ENCODE measurements around the gene GLB1L3.
A peak's percentile ranks its signal among the peaks of the same experiment; 100 is the strongest.

GLB1L3 gene

GRCh38 chr11:134275534-134276395 is at the start of gene GLB1L3:
TSS of gene GLB1L3 (plus strand) at chr11:134276379. CDS start at chr11:134276741, 362 bp downstream.
- Histone ChIP-seq H3K4me3 (ENCODE audit: low read length) (no peak within 1 kb of the TSS), H3K4me1 (ENCODE audit: control insufficient read depth, low read length) (no peaks in the 10 kb centered on the region), H3K27ac (ENCODE audit: low read depth, low read length) (no peak within 1 kb of the TSS), H3K4me2 (ENCODE audit: low read length) (no peak within 1 kb of the TSS), H3K36me3 (ENCODE audit: control insufficient read depth, low read length) (no peaks in the 10 kb centered on the region), H3K9me3 (ENCODE audit: control insufficient read depth, insufficient read depth, low read length) (no peaks in the 10 kb centered on the region), H3K9me2 (replicated peaks; ENCODE audit: control insufficient read depth, low read length) (no peaks in the 10 kb centered on the region), H3F3A (ENCODE audit: control insufficient read depth, insufficient read depth) (no peaks in the 10 kb centered on the region), H3K27me3 (ENCODE audit: control insufficient read depth, low read length) (peaks cover 47% of the 10 kb centered on the region), H4K20me1 (ENCODE audit: control insufficient read depth, insufficient read depth, low read depth, low read length) (no peaks in the 10 kb centered on the region), H3K79me2 (ENCODE audit: control insufficient read depth, low read length) (no peaks in the 10 kb centered on the region)
- TF ChIP-seq EZH2phosphoT487 (IDR thresholded peaks at IDR 0.05; ENCODE audit: borderline replicate concordance, low read length) (no peak), CTCF (IDR thresholded peaks at IDR 0.05; ENCODE audit: low read depth, low read length, poor library complexity, severe bottlenecking) (no peak)

- Histone ChIP-seq H3K36me3 (ENCODE audit: control insufficient read depth, low read length) (peaks cover 14% of the 10 kb centered on the region), H3K4me3 (ENCODE audit: low read length) (no peak overlapping the region), H3K27me3 (ENCODE audit: control insufficient read depth, low read length) (peaks cover 61% of the 10 kb centered on the region), H3K9me3 (ENCODE audit: control insufficient read depth, insufficient read depth, low read length) (no peaks in the 10 kb centered on the region), H3K4me1 (ENCODE audit: control insufficient read depth, low read length) (peaks cover 62% of the 10 kb centered on the region), H3F3A (ENCODE audit: control insufficient read depth, insufficient read depth) (peaks cover 3% of the 10 kb centered on the region; the same call in 1 of the 2 replicates), H4K20me1 (ENCODE audit: control insufficient read depth, insufficient read depth, low read depth, low read length) (peaks cover 65% of the 10 kb centered on the region), H3K79me2 (ENCODE audit: control insufficient read depth, low read length) (peaks cover 19% of the 10 kb centered on the region), H3K27ac (ENCODE audit: low read depth, low read length) (no peak overlapping the region), H3K9me2 (replicated peaks; ENCODE audit: control insufficient read depth, low read length) (no peaks in the 10 kb centered on the region), H3K4me2 (ENCODE audit: low read length) (no peak overlapping the region)
- TF ChIP-seq CTCF (IDR thresholded peaks at IDR 0.05; ENCODE audit: low read depth, low read length, poor library complexity, severe bottlenecking): no peak
- no peak for TF ChIP-seq EZH2phosphoT487 (IDR thresholded peaks at IDR 0.05; ENCODE audit: borderline replicate concordance, low read length)
These were observed 49.3 kb upstream of the GLB1L3 start for GRCh38 chr11:134226806-134227325.

- Histone ChIP-seq H3K27me3 (ENCODE audit: control insufficient read depth, low read length) (peaks cover 74% of the 10 kb centered on the region), H4K20me1 (ENCODE audit: control insufficient read depth, insufficient read depth, low read depth, low read length) (peaks cover 61% of the 10 kb centered on the region), H3K4me1 (ENCODE audit: control insufficient read depth, low read length) (peaks cover 48% of the 10 kb centered on the region), H3K36me3 (ENCODE audit: control insufficient read depth, low read length) (no peaks in the 10 kb centered on the region), H3K9me2 (replicated peaks; ENCODE audit: control insufficient read depth, low read length) (no peaks in the 10 kb centered on the region), H3K4me3 (ENCODE audit: low read length) (no peak overlapping the region), H3F3A (ENCODE audit: control insufficient read depth, insufficient read depth) (peaks cover 3% of the 10 kb centered on the region; the same call in 1 of the 2 replicates), H3K27ac (ENCODE audit: low read depth, low read length) (no peak overlapping the region), H3K9me3 (ENCODE audit: control insufficient read depth, insufficient read depth, low read length) (no peaks in the 10 kb centered on the region), H3K4me2 (ENCODE audit: low read length) (peak overlapping the region; percentile 37), H3K79me2 (ENCODE audit: control insufficient read depth, low read length) (peaks cover 2% of the 10 kb centered on the region)
- peak; percentile 64; the same call in 1 of the 2 replicates for TF ChIP-seq EZH2phosphoT487 (IDR thresholded peaks at IDR 0.05; ENCODE audit: borderline replicate concordance, low read length)
- TF ChIP-seq CTCF (IDR thresholded peaks at IDR 0.05; ENCODE audit: low read depth, low read length, poor library complexity, severe bottlenecking): no peak
These were observed 47.6 kb upstream of the GLB1L3 start for GRCh38 chr11:134228625-134229024.
